Trophoblast cell (in vitro differentiated cells and primary cell): Measurements from ENCODE around the gene MAML3.

ENCODE experiments used
- DNase-seq, 2 donors: peaks; one replicate each; pipeline ENCODE4 v3.0.0-alpha.2; 2016
- H2AFZ ChIP-seq: 2 replicates; pipeline ENCODE4 v1.6.1; 2013; ENCODE audit warnings: low read length, moderate library complexity, mild to moderate bottlenecking; ENCODE audit not compliant: insufficient read depth, poor library complexity
- H2AK5ac ChIP-seq: 2 replicates; pipeline ENCODE4 v1.6.1; 2013; ENCODE audit warnings: mild to moderate bottlenecking, low read length
- H2BK120ac ChIP-seq: 2 replicates; pipeline ENCODE4 v1.6.1; 2013; ENCODE audit warnings: low read length, mild to moderate bottlenecking, moderate library complexity; ENCODE audit not compliant: insufficient read depth, poor library complexity
- H2BK12ac ChIP-seq: 2 replicates; pipeline ENCODE4 v1.6.1; 2013; ENCODE audit warnings: mild to moderate bottlenecking, low read length, moderate library complexity
- H2BK5ac ChIP-seq: 2 replicates; pipeline ENCODE4 v1.6.1; 2013; ENCODE audit warnings: low read length, low read depth, moderate library complexity, mild to moderate bottlenecking; ENCODE audit not compliant: poor library complexity
- H3K14ac ChIP-seq: 2 replicates; pipeline ENCODE4 v1.6.1; 2013; ENCODE audit warnings: mild to moderate bottlenecking, low read length
- H3K18ac ChIP-seq: 2 replicates; pipeline ENCODE4 v1.6.1; 2013; ENCODE audit warnings: mild to moderate bottlenecking, low read length
- H3K23ac ChIP-seq: 2 replicates; pipeline ENCODE4 v1.6.1; 2013; ENCODE audit warnings: low read length
- H3K27ac ChIP-seq: 2 replicates; pipeline ENCODE4 v1.5.1; 2013; ENCODE audit warnings: low read depth, mild to moderate bottlenecking, inconsistent platforms, low read length, moderate library complexity
- H3K27me3 ChIP-seq: 2 replicates; pipeline ENCODE4 v1.6.1; 2013; ENCODE audit warnings: inconsistent platforms, mild to moderate bottlenecking, low read length, moderate library complexity; ENCODE audit not compliant: insufficient read depth
- H3K36me3 ChIP-seq, 2 experiments: 1 replicate in 1 of 2; 2 replicates in 1 of 2; pipeline ENCODE4 v1.6.1; 2013; ENCODE audit warnings: low read length in 2 of 2, mild to moderate bottlenecking in 2 of 2, moderate library complexity in 1 of 2; ENCODE audit not compliant: insufficient read depth in 2 of 2, control insufficient read depth in 1 of 2
- H3K4ac ChIP-seq: 2 replicates; pipeline ENCODE4 v1.6.1; 2013; ENCODE audit warnings: low read depth, mild to moderate bottlenecking, low read length, moderate library complexity
- H3K4me1 ChIP-seq, 2 experiments: 1 replicate in 1 of 2; 2 replicates in 1 of 2; pipeline ENCODE4 v1.6.1; 2013; ENCODE audit warnings: low read length in 2 of 2, mild to moderate bottlenecking in 2 of 2, moderate library complexity in 1 of 2; ENCODE audit not compliant: insufficient read depth in 2 of 2, control insufficient read depth in 1 of 2
- H3K4me2 ChIP-seq: 2 replicates; pipeline ENCODE4 v1.6.1; 2013; ENCODE audit warnings: inconsistent platforms, mild to moderate bottlenecking, low read length, moderate library complexity
- H3K4me3 ChIP-seq: 2 replicates; pipeline ENCODE4 v1.5.1; 2013; ENCODE audit warnings: mild to moderate bottlenecking, low read depth, low read length, inconsistent platforms
- H3K79me1 ChIP-seq: one replicate; pipeline ENCODE4 v1.6.1; 2013; ENCODE audit warnings: low read length
- H3K79me2 ChIP-seq: 2 replicates; pipeline ENCODE4 v1.6.1; 2013; ENCODE audit warnings: low read length, mild to moderate bottlenecking; ENCODE audit not compliant: control insufficient read depth, insufficient read depth, poor library complexity
- H3K9ac ChIP-seq: 2 replicates; pipeline ENCODE4 v1.6.1; 2013; ENCODE audit warnings: mild to moderate bottlenecking, low read length
- H3K9me3 ChIP-seq: 2 replicates; pipeline ENCODE4 v1.6.1; 2013; ENCODE audit warnings: low read depth, mild to moderate bottlenecking, control low read depth, inconsistent platforms, low read length; ENCODE audit not compliant: insufficient read depth
- H4K12ac ChIP-seq: 2 replicates; pipeline ENCODE4 v1.6.1; 2013; ENCODE audit warnings: low read depth, mild to moderate bottlenecking, low read length, moderate library complexity
- H4K8ac ChIP-seq: 2 replicates; pipeline ENCODE4 v1.6.1; 2013; ENCODE audit warnings: low read depth, mild to moderate bottlenecking, low read length, moderate library complexity
- H4K91ac ChIP-seq: one replicate; pipeline ENCODE4 v1.6.1; 2013; ENCODE audit warnings: low read depth, mild to moderate bottlenecking, low read length, moderate library complexity
- WGBS: extraction: QIAGEN DNeasy Blood & Tissue Kit; methylation state at CpG from one replicate; pipeline ENCODE4 v1.1.7; 2013; ENCODE audit warnings: missing lambda C conversion rate; ENCODE audit not compliant: insufficient read length, insufficient coverage; ENCODE audit errors: extremely low coverage; 5-methylcytosine and 5-hydroxymethylcytosine counted together

MAML3 gene

GRCh38 chr4:139872274-139872673 lies 281.7 kb downstream of the MAML3 start:
- H3K4me2 ChIP-seq = no peak overlapping the region
- DNase-seq = peak; percentile 4 to 32
- H4K8ac ChIP-seq = no peak overlapping the region
- H3K79me2 ChIP-seq = no peaks in the 10 kb centered on the region
- H3K23ac ChIP-seq = no peak overlapping the region
- no peak overlapping the region for H3K14ac ChIP-seq
- no CpG with 5 or more reads among the region's 2 CpGs for WGBS
- no peak overlapping the region for H3K4me3 ChIP-seq
- H3K27me3 ChIP-seq = no peaks in the 10 kb centered on the region
- no peak overlapping the region for H3K9ac ChIP-seq
- H3K4me1 ChIP-seq = peaks cover 0 to 3% of the 10 kb centered on the region in 2 experiments
- no peaks in the 10 kb centered on the region for H3K79me1 ChIP-seq
- no peak overlapping the region for H2AFZ ChIP-seq
- H2BK12ac ChIP-seq = no peak overlapping the region
- no peak overlapping the region for H3K27ac ChIP-seq
- H2BK5ac ChIP-seq = no peak overlapping the region
- H3K9me3 ChIP-seq = peaks cover 2% of the 10 kb centered on the region
- H3K4ac ChIP-seq = no peak overlapping the region
- H2BK120ac ChIP-seq = no peak overlapping the region
- H3K36me3 ChIP-seq = peaks cover 0 to 2% of the 10 kb centered on the region in 2 experiments
- no peak overlapping the region for H2AK5ac ChIP-seq
- H4K12ac ChIP-seq = no peak overlapping the region
- H3K18ac ChIP-seq = no peak overlapping the region
- H4K91ac ChIP-seq = no peak overlapping the region

- Histone ChIP-seq H3K27ac (no peak overlapping the region), H2BK5ac (no peak overlapping the region)
Observed at GRCh38 chr4:139869810-139870209, 284.2 kb downstream of the MAML3 start.

GRCh38 chr4:139866276-139866962 lies 287.6 kb downstream of the MAML3 start:
- Histone ChIP-seq H3K9ac (no peak overlapping the region), H4K12ac (no peak overlapping the region), H2AK5ac (no peak overlapping the region), H3K4me1 (no peaks in the 10 kb centered on the region), H3K27me3 (no peaks in the 10 kb centered on the region), H3K4me2 (no peak overlapping the region), H2BK120ac (no peak overlapping the region), H3K27ac (no peak overlapping the region), H3K4ac (no peak overlapping the region), H3K14ac (no peak overlapping the region), H3K23ac (no peak overlapping the region), H2AFZ (no peak overlapping the region), H2BK12ac (no peak overlapping the region), H3K79me1 (no peaks in the 10 kb centered on the region), H2BK5ac (no peak overlapping the region), H4K8ac (no peak overlapping the region), H3K36me3 (no peaks in the 10 kb centered on the region), H3K4me3 (no peak overlapping the region), H3K9me3 (no peaks in the 10 kb centered on the region), H3K79me2 (no peaks in the 10 kb centered on the region), H3K18ac (no peak overlapping the region), H4K91ac (no peak overlapping the region)
- no CpG with 5 or more reads among the region's 13 CpGs for WGBS
- no peak for DNase-seq

More at GRCh38 chr4:139869810-139870209, 284.2 kb downstream of the MAML3 start:
- no peak overlapping the region for H2AFZ ChIP-seq
- H3K79me1 ChIP-seq = no peaks in the 10 kb centered on the region
- H4K8ac ChIP-seq = no peak overlapping the region
- no peak overlapping the region for H3K4ac ChIP-seq
- H3K27me3 ChIP-seq = no peaks in the 10 kb centered on the region
- H3K4me1 ChIP-seq = no peaks in the 10 kb centered on the region
- no CpG with 5 or more reads among the region's 4 CpGs for WGBS
- no peak overlapping the region for H3K4me2 ChIP-seq
- no peak overlapping the region for H3K4me3 ChIP-seq
- H3K36me3 ChIP-seq = peaks cover 0 to 2% of the 10 kb centered on the region in 2 experiments
- H2BK120ac ChIP-seq = no peak overlapping the region
- no peak overlapping the region for H2AK5ac ChIP-seq
- H4K12ac ChIP-seq = no peak overlapping the region
- no peak overlapping the region for H2BK12ac ChIP-seq
- H3K79me2 ChIP-seq = no peaks in the 10 kb centered on the region
- no peak overlapping the region for H3K18ac ChIP-seq
- peaks cover 2% of the 10 kb centered on the region for H3K9me3 ChIP-seq
- H3K9ac ChIP-seq = no peak overlapping the region
- no peak overlapping the region for H4K91ac ChIP-seq
- H3K14ac ChIP-seq = no peak overlapping the region
- peak in 1 of 2 donors; percentile 4 for DNase-seq
- H3K23ac ChIP-seq = no peak overlapping the region

GRCh38 chr4:139865537-139865936 lies 288.4 kb downstream of the MAML3 start:
- H3K36me3 ChIP-seq = no peaks in the 10 kb centered on the region
- no peak overlapping the region for H2AFZ ChIP-seq
- H4K8ac ChIP-seq = no peak overlapping the region
- H4K91ac ChIP-seq = no peak overlapping the region
- H2BK12ac ChIP-seq = no peak overlapping the region
- no peak for DNase-seq
- H3K27me3 ChIP-seq = no peaks in the 10 kb centered on the region
- H3K4me2 ChIP-seq = no peak overlapping the region
- H3K4me1 ChIP-seq = no peaks in the 10 kb centered on the region
- H2AK5ac ChIP-seq = no peak overlapping the region
- no peak overlapping the region for H3K4ac ChIP-seq
- H3K79me2 ChIP-seq = no peaks in the 10 kb centered on the region
- H3K79me1 ChIP-seq = no peaks in the 10 kb centered on the region
- no peak overlapping the region for H3K23ac ChIP-seq
- H2BK5ac ChIP-seq = no peak overlapping the region
- no peak overlapping the region for H2BK120ac ChIP-seq
- H4K12ac ChIP-seq = no peak overlapping the region
- H3K9me3 ChIP-seq = no peaks in the 10 kb centered on the region
- WGBS = no CpG with 5 or more reads among the region's 5 CpGs
- H3K18ac ChIP-seq = no peak overlapping the region
- no peak overlapping the region for H3K27ac ChIP-seq
- no peak overlapping the region for H3K14ac ChIP-seq
- no peak overlapping the region for H3K9ac ChIP-seq
- H3K4me3 ChIP-seq = no peak overlapping the region
